SK-N-SH (cell line): ENCODE measurements around the gene MAPK12. TPM values are rescaled to one million over a fixed set of nuclear protein-coding genes. Genes with fewer than 3 reads are reported as not detected.
A peak's percentile ranks its signal among the peaks of the same experiment; 100 is the strongest.

Experiments used
- CTCF ChIA-PET: fragments of 300-600, 350-600 bp; formaldehyde crosslinking; extraction: SDS; loops from one replicate; lab custom pipeline; 2021; lab: Yijun Ruan, JAX
- POLR2A ChIA-PET: fragments of 350-600 bp; sonication (Branson Sonifier 250); formaldehyde crosslinking; extraction: SDS; loops from one replicate; lab custom pipeline; 2020; ENCODE audit warnings: antibody characterized with exemption, inconsistent platforms; lab: Yijun Ruan, JAX
- DNase-seq: peaks from one replicate; pipeline ENCODE4 v3.0.0; 2012
- H2AFZ ChIP-seq: fragments of 200-600 bp; sonication (generic); 2 replicates; pipeline ENCODE4 v1.8.1; 2016; ENCODE audit warnings: antibody characterized with exemption, mild to moderate bottlenecking, low read depth
- H3F3A ChIP-seq: fragments of 200-600 bp; sonication (generic); replicated peaks from 2 replicates; pipeline ENCODE3; 2016; ENCODE audit warnings: antibody characterized with exemption, mild to moderate bottlenecking; ENCODE audit not compliant: insufficient read depth
- H3K27ac ChIP-seq, 2 experiments: fragments of 200-500 bp in 1 of 2; fragments of 200-600 bp in 1 of 2; sonication (Bioruptor generic) in 1 of 2; sonication (generic), shearing (Covaris generic) in 1 of 2; 2 replicates each; pipeline versions ENCODE4 v1.5.1 to v1.6.1; 2014 to 2016; ENCODE audit warnings: low read depth in 2 of 2, inconsistent platforms in 1 of 2, low read length in 1 of 2, mild to moderate bottlenecking in 1 of 2, mixed read lengths in 1 of 2
- H3K27me3 ChIP-seq: fragments of 200-600 bp; sonication (generic), shearing (Covaris generic); 2 replicates; pipeline ENCODE4 v1.6.1; 2016; ENCODE audit warnings: mixed run types; ENCODE audit not compliant: insufficient read depth
- H3K36me3 ChIP-seq, 2 experiments: fragments of 200-500 bp in 1 of 2; fragments of 200-600 bp in 1 of 2; sonication (Bioruptor generic) in 1 of 2; sonication (generic) in 1 of 2; replicated peaks in 1 of 2; 2 replicates each; pipeline versions ENCODE3 to v1.5.1; 2014 to 2016; ENCODE audit warnings: low read length in 1 of 2, mild to moderate bottlenecking in 1 of 2; ENCODE audit not compliant: insufficient read depth in 2 of 2, control insufficient read depth in 1 of 2
- H3K4me1 ChIP-seq, 2 experiments: fragments of 200-500 bp in 1 of 2; fragments of 200-600 bp in 1 of 2; sonication (Bioruptor generic) in 1 of 2; sonication (generic), shearing (Covaris generic) in 1 of 2; 2 replicates each; pipeline versions ENCODE4 v1.5.1 to v1.6.1; 2014 to 2016; ENCODE audit warnings: low read depth in 1 of 2, low read length in 1 of 2, mixed run types in 1 of 2; ENCODE audit not compliant: insufficient read depth in 2 of 2, control insufficient read depth in 1 of 2
- H3K4me2 ChIP-seq: fragments of 200-600 bp; sonication (generic), shearing (Covaris generic); 2 replicates; pipeline ENCODE4 v1.6.1; 2017; ENCODE audit warnings: mixed run types
- H3K4me3 ChIP-seq, 2 experiments: fragments of 200-500 bp in 1 of 2; fragments of 200-600 bp in 1 of 2; sonication (Bioruptor generic) in 1 of 2; sonication (generic), shearing (Covaris generic) in 1 of 2; 2 replicates each; pipeline versions ENCODE4 v1.5.1 to v1.8.1; 2014 to 2016; ENCODE audit warnings: low read depth in 2 of 2, inconsistent platforms in 1 of 2, low read length in 1 of 2, mild to moderate bottlenecking in 1 of 2, mixed read lengths in 1 of 2, moderate library complexity in 1 of 2
- H3K79me2 ChIP-seq: fragments of 200-600 bp; sonication (generic); 2 replicates; pipeline ENCODE4 v1.8.1; 2017; ENCODE audit warnings: mild to moderate bottlenecking; ENCODE audit not compliant: insufficient read depth
- H3K9ac ChIP-seq: fragments of 200-600 bp; sonication (generic); 2 replicates; pipeline ENCODE4 v1.6.1; 2017; ENCODE audit warnings: mixed run types
- H3K9me2 ChIP-seq: fragments of 200-600 bp; sonication (generic); 2 replicates; pipeline ENCODE4 v1.6.1; 2017; ENCODE audit warnings: mixed run types
- H3K9me3 ChIP-seq: fragments of 200-600 bp; sonication (generic); 2 replicates; pipeline ENCODE4 v1.6.1; 2017; ENCODE audit warnings: mixed run types, mild to moderate bottlenecking, moderate library complexity
- H4K20me1 ChIP-seq: fragments of 200-600 bp; sonication (generic); 2 replicates; pipeline ENCODE4 v1.6.1; 2017; ENCODE audit warnings: mild to moderate bottlenecking, mixed run types; ENCODE audit not compliant: insufficient read depth
- CHD2 ChIP-seq: fragments of 150-350 bp; IDR thresholded peaks from 2 replicates; pipeline ENCODE4 v1.6.1; 2018; ENCODE audit warnings: low read length; ENCODE audit not compliant: partially characterized antibody
- EP300 ChIP-seq, 2 experiments: IDR thresholded peaks; 2 replicates each; pipeline versions ENCODE4 v1.4.0 to v1.6.1; 2012; ENCODE audit warnings: borderline replicate concordance in 1 of 2, low read depth in 1 of 2, low read length in 1 of 2
- FOXJ3 ChIP-seq: sonication (generic); formaldehyde crosslinking; IDR thresholded peaks from 2 replicates; pipeline ENCODE4 v1.5.1; 2020; ENCODE audit warnings: mild to moderate bottlenecking, missing genetic modification reagents
- GATA2 ChIP-seq: sonication (generic); formaldehyde crosslinking; IDR thresholded peaks from 2 replicates; pipeline ENCODE4 v1.5.0; 2020; ENCODE audit warnings: mild to moderate bottlenecking, missing genetic modification reagents
- JUND ChIP-seq: IDR thresholded peaks from 2 replicates; pipeline ENCODE4 v1.4.0; 2012
- MEF2A ChIP-seq: IDR thresholded peaks from 2 replicates; pipeline ENCODE4 v1.4.0; 2012; ENCODE audit warnings: low read depth, borderline replicate concordance
- NRF1 ChIP-seq: IDR thresholded peaks from 2 replicates; pipeline ENCODE4 v1.6.1; 2012; ENCODE audit warnings: low read depth, mild to moderate bottlenecking, low read length
- RCOR1 ChIP-seq: fragments of 150-350 bp; IDR thresholded peaks from 2 replicates; pipeline ENCODE4 v1.6.1; 2017; ENCODE audit warnings: antibody characterized with exemption, low read length
- RFX5 ChIP-seq: IDR thresholded peaks from 2 replicates; pipeline ENCODE4 v1.6.1; 2012; ENCODE audit warnings: mild to moderate bottlenecking, improper control_type of control experiment, low read length
- RXRA ChIP-seq: IDR thresholded peaks from 2 replicates; pipeline ENCODE4 v1.4.0; 2012; ENCODE audit warnings: low read depth, mild to moderate bottlenecking, borderline replicate concordance
- TAF1 ChIP-seq: IDR thresholded peaks from 2 replicates; pipeline ENCODE4 v1.6.1; 2012; ENCODE audit warnings: low read depth, mild to moderate bottlenecking, low read length, moderate library complexity, borderline replicate concordance
- TCF12 ChIP-seq: IDR thresholded peaks from 2 replicates; pipeline ENCODE4 v1.4.0; 2012
- TEAD4 ChIP-seq: IDR thresholded peaks from 2 replicates; pipeline ENCODE4 v1.4.0; 2012; ENCODE audit warnings: mild to moderate bottlenecking, borderline replicate concordance; ENCODE audit not compliant: insufficient read depth
- YY1 ChIP-seq: IDR thresholded peaks from 2 replicates; pipeline ENCODE4 v1.4.0; 2012; ENCODE audit warnings: low read depth, mild to moderate bottlenecking
- WGBS: methylation state at CpG from one replicate; pipeline ENCODE4 v1.1.6; 2017; ENCODE audit warnings: low lambda C conversion rate; 5-methylcytosine and 5-hydroxymethylcytosine counted together
- polyA plus RNA-seq, 3 experiments: library from polyadenylated mRNA; depleted of rRNA; stranded (reverse); fragments of >200 nt; gene quantifications; 2 replicates each; pipeline ENCODE4 v1.2.3, GENCODE V29; 2012
- TF ChIP-seq, protein P1 (sequence below): IDR thresholded peaks from 2 replicates; pipeline ENCODE4 v1.4.0; 2012; ENCODE audit warnings: low read depth
- TF ChIP-seq, protein P2 (sequence below): fragments of 200-600 bp; sonication (generic); IDR thresholded peaks from 2 replicates; pipeline ENCODE4 v1.6.1; 2017; ENCODE audit warnings: antibody characterized with exemption, mild to moderate bottlenecking, moderate library complexity
- TF ChIP-seq, protein P3 (sequence below): IDR thresholded peaks from 2 replicates; pipeline ENCODE4 v1.6.1; 2012; ENCODE audit warnings: mild to moderate bottlenecking, low read depth, low read length, moderate library complexity
- TF ChIP-seq, protein P4 (sequence below): IDR thresholded peaks from 2 replicates; pipeline ENCODE4 v1.4.0; 2012; ENCODE audit warnings: low read depth, borderline replicate concordance
- TF ChIP-seq, protein P5 (sequence below): IDR thresholded peaks from 2 replicates; pipeline ENCODE4 v1.4.0; 2012; ENCODE audit warnings: low read depth, borderline replicate concordance
- TF ChIP-seq, protein P6 (sequence below): fragments of 150-350 bp; IDR thresholded peaks from 2 replicates; pipeline ENCODE4 v1.6.1; 2017; ENCODE audit warnings: antibody characterized with exemption, low read length, low read depth, borderline replicate concordance

Gene MAPK12
- polyA plus RNA-seq, 1 of the 3 experiments (the other 2 are of a cell fraction) = 118 TPM

DNA sequence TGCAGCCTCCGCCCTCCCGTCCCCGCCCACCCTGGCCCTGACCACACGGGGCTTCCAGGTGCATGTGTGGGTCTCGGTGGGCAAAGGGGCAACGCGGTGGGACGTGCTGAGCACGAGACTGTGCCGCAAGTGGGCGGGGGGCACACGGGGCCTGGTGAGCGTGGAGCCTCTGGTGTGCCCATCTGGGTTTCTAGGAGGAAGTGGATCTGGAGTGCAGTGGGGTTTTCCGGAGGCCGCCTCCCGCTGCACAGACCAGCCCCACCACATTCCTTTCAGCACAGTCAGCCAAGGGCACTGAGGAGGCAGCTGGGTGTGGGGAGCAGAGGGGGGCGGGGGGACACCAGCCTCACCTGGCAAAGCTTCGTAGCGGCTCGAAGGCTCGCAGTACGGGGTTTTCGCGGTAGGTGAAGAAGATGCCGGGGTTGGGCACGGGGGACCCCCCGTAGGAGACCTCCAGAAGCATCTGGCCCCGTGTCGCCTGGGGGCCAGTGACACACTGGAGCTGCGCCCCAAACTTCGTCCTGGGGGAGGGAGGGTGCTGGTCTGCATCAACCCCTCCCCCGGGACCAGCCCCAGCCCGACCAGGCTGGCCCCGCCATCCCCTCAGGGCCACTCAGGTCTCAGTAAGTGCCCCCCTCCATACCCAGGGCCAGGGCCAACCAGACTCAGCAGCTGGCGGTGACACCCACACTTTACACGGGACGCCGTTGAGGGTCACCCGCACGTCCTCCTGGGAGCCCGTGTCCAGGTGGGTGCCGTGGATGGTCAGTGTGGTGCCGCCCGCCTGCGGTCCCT, 21.1 kb upstream of the MAPK12 start:
- Histone ChIP-seq H3K9me3 (no peaks in the 10 kb centered on the region), H4K20me1 (peaks cover 20% of the 10 kb centered on the region), H3F3A (no peaks in the 10 kb centered on the region), H3K79me2 (peaks cover 13% of the 10 kb centered on the region; the same call in 1 of the 2 replicates), H3K36me3 (peaks cover 15 to 76% of the 10 kb centered on the region in 2 experiments), H3K9ac (no peak overlapping the region), H3K4me3 (no peak overlapping the region), H3K9me2 (no peaks in the 10 kb centered on the region), H3K27ac (no peak overlapping the region; a peak in 1 of 4 replicates), H3K4me2 (peak overlapping the region; percentile 55; the same call in 1 of the 2 replicates), H3K4me1 (peaks cover 0 to 9% of the 10 kb centered on the region in 2 experiments; a peak in 1 of 4 replicates), H2AFZ (no peak overlapping the region), H3K27me3 (no peaks in the 10 kb centered on the region)
- 76% methylated on average over 26 of the region's 45 CpGs for WGBS
- ChIA-PET CTCF (interaction anchor here (1.2 to 1.8 kb wide), 2 partner anchors 9 to 44 kb away, joined by 4 read pairs; no protein-coding TSS in a partner anchor), POLR2A (no interaction called here)
- no peak for DNase-seq
- TF ChIP-seq TAF1 (0 out of 2 replicates have a peak, but pooled peaks have one; percentile 14), TEAD4 (peak; percentile 72; the same call in 1 of the 2 replicates), MEF2A (no peak), NRF1 (no peak), RXRA (peak; percentile 87; the same call in 1 of the 2 replicates), JUND (peak; percentile 75; the same call in 1 of the 2 replicates), EP300 (IDR thresholded peaks at IDR 0.05; ENCODE audit: borderline replicate concordance in 1 of 2, low read depth in 1 of 2, low read length in 1 of 2) (peak in 1 of 2 experiments; percentile 60; a peak in 1 of 4 replicates), YY1 (no peak), GATA2 (no peak), FOXJ3 (CRISPR knock-in tag) (no peak), CHD2 (no peak), TCF12 (peak; percentile 69; the same call in 1 of the 2 replicates), RFX5 (no peak), RCOR1 (no peak)
- TF ChIP-seq, protein P1, sequence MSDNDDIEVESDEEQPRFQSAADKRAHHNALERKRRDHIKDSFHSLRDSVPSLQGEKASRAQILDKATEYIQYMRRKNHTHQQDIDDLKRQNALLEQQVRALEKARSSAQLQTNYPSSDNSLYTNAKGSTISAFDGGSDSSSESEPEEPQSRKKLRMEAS = peak; percentile 49; the same call in 1 of the 2 replicates
- TF ChIP-seq, protein P2, sequence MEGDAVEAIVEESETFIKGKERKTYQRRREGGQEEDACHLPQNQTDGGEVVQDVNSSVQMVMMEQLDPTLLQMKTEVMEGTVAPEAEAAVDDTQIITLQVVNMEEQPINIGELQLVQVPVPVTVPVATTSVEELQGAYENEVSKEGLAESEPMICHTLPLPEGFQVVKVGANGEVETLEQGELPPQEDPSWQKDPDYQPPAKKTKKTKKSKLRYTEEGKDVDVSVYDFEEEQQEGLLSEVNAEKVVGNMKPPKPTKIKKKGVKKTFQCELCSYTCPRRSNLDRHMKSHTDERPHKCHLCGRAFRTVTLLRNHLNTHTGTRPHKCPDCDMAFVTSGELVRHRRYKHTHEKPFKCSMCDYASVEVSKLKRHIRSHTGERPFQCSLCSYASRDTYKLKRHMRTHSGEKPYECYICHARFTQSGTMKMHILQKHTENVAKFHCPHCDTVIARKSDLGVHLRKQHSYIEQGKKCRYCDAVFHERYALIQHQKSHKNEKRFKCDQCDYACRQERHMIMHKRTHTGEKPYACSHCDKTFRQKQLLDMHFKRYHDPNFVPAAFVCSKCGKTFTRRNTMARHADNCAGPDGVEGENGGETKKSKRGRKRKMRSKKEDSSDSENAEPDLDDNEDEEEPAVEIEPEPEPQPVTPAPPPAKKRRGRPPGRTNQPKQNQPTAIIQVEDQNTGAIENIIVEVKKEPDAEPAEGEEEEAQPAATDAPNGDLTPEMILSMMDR = no peak
- TF ChIP-seq, protein P3, sequence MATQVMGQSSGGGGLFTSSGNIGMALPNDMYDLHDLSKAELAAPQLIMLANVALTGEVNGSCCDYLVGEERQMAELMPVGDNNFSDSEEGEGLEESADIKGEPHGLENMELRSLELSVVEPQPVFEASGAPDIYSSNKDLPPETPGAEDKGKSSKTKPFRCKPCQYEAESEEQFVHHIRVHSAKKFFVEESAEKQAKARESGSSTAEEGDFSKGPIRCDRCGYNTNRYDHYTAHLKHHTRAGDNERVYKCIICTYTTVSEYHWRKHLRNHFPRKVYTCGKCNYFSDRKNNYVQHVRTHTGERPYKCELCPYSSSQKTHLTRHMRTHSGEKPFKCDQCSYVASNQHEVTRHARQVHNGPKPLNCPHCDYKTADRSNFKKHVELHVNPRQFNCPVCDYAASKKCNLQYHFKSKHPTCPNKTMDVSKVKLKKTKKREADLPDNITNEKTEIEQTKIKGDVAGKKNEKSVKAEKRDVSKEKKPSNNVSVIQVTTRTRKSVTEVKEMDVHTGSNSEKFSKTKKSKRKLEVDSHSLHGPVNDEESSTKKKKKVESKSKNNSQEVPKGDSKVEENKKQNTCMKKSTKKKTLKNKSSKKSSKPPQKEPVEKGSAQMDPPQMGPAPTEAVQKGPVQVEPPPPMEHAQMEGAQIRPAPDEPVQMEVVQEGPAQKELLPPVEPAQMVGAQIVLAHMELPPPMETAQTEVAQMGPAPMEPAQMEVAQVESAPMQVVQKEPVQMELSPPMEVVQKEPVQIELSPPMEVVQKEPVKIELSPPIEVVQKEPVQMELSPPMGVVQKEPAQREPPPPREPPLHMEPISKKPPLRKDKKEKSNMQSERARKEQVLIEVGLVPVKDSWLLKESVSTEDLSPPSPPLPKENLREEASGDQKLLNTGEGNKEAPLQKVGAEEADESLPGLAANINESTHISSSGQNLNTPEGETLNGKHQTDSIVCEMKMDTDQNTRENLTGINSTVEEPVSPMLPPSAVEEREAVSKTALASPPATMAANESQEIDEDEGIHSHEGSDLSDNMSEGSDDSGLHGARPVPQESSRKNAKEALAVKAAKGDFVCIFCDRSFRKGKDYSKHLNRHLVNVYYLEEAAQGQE = peak; percentile 27; the same call in 1 of the 2 replicates
- TF ChIP-seq, protein P4, sequence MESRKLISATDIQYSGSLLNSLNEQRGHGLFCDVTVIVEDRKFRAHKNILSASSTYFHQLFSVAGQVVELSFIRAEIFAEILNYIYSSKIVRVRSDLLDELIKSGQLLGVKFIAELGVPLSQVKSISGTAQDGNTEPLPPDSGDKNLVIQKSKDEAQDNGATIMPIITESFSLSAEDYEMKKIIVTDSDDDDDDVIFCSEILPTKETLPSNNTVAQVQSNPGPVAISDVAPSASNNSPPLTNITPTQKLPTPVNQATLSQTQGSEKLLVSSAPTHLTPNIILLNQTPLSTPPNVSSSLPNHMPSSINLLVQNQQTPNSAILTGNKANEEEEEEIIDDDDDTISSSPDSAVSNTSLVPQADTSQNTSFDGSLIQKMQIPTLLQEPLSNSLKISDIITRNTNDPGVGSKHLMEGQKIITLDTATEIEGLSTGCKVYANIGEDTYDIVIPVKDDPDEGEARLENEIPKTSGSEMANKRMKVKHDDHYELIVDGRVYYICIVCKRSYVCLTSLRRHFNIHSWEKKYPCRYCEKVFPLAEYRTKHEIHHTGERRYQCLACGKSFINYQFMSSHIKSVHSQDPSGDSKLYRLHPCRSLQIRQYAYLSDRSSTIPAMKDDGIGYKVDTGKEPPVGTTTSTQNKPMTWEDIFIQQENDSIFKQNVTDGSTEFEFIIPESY = no peak
- TF ChIP-seq, protein P5, sequence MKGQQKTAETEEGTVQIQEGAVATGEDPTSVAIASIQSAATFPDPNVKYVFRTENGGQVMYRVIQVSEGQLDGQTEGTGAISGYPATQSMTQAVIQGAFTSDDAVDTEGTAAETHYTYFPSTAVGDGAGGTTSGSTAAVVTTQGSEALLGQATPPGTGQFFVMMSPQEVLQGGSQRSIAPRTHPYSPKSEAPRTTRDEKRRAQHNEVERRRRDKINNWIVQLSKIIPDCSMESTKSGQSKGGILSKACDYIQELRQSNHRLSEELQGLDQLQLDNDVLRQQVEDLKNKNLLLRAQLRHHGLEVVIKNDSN = no peak
- TF ChIP-seq, protein P6, sequence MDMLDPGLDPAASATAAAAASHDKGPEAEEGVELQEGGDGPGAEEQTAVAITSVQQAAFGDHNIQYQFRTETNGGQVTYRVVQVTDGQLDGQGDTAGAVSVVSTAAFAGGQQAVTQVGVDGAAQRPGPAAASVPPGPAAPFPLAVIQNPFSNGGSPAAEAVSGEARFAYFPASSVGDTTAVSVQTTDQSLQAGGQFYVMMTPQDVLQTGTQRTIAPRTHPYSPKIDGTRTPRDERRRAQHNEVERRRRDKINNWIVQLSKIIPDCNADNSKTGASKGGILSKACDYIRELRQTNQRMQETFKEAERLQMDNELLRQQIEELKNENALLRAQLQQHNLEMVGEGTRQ = no peak
